Measurements from ENCODE around the gene ESYT2.
"Not testable (repeated sequence)": the region's sequence is repeated elsewhere in the genome, so short reads cannot be mapped to it uniquely, and the experiment has no call there.

Gene ESYT2

DNA sequence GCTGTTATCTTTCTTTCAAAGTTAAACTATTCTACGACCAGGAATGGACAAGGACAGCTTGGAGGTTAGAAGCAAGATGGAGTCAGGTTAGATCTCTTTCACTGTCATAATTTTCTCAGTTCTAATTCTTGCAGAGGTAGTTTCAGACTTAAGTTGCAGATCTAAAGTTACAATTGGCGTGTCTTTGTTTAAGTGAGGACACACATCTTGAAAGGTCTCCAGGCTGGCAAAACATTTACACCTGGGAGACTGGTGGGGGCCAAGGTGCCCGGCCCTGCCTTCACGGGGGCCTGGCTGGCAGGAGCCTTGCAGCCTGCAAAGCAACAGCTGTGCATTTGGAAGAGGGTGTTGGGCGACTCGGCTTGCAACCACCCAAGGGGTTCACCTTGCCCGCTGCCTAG lies 25.4 kb upstream of the ESYT2 start:
- DNase-seq, result no peak

DNA sequence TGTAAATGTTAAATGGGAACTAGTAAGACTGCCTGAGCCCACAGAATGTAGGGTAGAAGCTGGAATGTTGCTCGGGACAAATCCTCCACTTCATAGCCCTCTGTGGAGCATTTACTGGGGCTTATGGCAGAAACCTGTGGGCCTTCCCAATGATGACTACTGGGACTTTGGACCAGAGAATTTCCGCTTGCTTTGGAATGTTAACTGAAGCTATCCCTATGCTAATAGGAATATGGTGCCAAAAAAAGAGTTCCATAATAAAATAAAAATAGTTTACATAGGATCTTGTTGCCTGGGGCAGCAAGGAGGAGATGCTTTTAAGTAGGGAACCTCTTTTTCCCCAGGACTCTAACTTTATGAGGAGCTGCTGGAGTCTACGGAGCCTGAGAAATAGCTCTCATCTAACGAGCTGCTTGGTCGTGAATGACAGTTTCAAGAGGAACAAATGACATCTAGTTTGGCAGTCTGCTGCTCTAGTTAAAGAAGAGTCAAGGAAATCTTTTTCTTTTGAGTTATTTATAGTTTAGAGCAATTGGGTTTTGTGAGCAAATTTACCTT lies 21.3 kb upstream of the ESYT2 start:
- DNase-seq, result no peak

GRCh38 chr7:158849768-158850544 lies 20.6 kb upstream of the ESYT2 start:
- DNase-seq, result no peak

DNA sequence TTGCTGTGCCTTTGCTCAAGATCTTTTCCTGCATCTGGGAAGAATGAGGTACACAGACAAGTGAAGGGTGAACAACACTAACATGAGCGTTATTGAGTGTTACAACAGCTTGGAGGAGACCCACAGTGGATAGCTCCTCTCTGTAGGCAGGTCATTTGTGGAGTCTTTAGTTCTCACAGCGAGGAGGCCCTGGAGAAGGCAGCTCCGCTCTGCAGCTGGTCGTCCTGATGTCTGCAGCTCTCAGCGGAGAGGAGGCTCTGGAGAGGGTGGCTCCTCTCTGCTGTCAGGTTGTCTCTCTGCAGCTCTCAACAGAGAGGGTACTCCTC lies 20.1 kb upstream of the ESYT2 start:
- no peak for DNase-seq

DNA sequence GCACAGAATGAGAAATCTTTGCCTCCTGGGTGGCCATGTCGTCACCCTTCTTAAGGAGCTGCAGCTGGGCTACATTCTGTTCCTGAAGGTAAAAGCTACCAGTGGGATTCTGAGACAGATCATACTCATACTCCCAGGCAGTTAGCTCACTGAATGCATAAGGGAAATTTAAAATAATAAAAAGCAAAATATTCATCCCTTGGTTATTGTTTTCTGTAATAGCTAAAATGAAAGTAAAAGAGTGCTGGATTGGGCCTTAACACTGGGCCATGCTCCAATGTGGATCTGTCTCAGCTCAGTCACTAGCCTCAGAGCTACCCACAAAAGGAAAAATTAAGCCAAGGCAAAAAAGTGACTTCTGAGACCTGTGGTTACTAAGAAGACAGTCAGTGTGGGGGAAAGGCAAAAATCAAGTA lies 18.1 kb upstream of the ESYT2 start:
- DNase-seq, result peak in 1 of 2 experiments; percentile 17

DNA sequence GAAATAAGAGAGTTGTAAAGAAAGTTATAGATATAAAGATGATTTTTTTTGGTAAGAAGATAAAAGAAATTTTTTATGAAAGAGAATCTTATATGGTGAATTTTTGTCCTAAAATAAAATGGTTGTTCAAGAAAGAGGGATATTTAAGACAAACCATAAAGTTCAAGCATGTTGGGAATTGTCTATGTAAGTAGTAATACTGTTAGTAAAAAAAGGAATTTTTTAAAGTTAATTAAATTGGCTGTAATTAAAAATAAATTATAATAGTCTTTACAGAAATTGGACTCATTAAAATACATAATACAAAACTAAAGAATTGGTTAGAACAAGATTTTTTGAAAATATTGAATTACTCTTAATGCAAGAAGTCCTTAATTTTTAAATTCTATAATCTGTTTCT lies 17.0 kb upstream of the ESYT2 start:
- DNase-seq, result no peak

DNA sequence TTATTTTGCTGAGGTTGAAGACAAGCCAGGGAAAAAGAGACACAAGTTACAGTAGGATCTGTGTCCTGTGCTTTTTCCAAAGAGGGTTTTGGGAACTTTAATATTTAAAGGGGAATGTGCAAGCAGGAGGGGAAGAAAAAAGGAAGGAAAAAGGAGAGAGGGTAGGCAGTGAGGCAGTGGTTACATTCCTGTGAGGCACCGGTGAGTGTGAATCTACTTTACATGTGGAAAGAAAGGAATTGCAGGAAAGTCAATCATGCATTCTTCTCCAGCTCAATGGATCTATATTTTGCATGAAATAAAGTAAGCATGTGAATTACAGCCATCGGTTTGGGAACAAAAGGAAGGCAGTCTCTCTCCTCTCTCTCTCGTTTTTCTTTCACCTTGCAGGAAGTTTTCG lies 14.5 kb upstream of the ESYT2 start:
- no peak for DNase-seq

GRCh38 chr7:158842486-158842885 lies 13.2 kb upstream of the ESYT2 start:
- no peak for DNase-seq

DNA sequence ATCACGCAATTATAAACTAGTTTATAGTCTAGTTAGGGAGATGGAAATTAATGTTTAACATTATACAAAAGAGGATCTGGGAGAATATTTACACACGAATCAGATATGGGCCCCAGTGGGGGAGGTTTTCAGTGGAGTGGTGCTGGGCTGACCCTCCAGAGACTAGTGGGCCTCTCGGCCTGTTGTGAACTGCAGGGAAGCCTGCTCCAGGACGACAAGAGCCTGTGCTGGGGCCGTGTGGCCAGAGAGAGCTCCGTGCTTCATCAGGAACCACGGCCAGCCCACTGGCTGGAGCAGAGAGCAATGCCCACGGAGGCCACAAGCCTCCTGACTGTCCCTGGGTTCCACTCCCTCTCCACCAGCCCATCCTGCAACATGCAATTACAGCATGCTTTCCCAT lies 11.3 kb upstream of the ESYT2 start:
- DNase-seq, result no peak

DNA sequence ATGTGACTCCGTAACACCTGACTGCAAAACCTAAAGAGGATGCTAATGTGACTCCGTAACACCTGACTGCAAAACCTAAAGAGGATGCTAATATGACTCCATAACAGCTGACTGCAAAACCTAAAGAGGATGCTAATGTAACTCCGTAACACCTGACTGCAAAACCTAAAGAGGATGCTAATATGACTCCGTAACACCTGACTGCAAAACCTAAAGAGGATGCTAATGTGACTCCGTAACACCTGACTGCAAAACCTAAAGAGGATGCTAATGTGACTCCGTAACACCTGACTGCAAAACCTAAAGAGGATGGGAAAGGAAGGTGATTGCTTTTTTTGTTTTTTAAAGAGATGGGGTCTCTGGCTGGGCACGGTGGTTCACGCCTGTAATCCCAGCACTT lies 9.9 kb upstream of the ESYT2 start:
- not testable (repeated sequence) for DNase-seq

DNA sequence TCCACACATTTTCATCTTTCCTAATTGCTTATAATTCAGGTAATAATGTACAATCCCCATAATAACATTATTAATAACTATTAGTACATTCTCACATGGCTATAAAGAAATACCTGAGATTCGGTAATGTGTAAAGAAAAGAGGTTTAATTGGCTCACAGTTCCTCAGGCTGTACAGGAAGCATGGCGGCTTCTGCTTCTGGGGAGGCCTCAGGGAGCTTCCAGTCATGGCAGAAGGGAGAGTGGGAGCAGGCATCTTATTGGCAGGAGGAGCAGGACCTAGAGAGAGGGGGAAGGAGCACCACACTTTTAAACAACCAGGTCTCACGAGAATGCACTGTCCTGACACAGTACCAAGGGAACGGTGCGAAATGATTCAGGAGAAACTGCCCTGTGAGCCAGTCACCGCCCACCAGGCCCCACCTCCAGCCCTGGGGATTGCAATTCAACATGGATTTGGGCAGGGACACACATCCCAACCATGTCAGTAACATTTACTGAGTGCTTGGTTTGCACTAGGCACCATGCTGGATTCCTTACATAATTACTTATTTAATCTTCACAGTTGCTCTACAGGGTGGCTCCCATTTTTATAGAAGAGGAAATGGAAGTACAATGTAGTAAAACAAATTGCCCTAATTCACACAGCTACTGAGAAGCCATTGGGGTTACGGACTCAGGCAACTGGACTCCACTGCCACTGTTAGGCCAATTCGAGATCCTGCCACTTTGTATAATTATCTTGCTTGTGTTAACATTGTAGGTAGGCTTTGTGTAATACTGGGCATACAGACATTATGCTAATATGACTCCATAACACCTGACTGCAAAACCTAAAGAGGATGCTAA lies 8.7 kb upstream of the ESYT2 start:
- DNase-seq, result no peak

GRCh38 chr7:158836692-158837091 lies 7.4 kb upstream of the ESYT2 start:
- DNase-seq, result no peak

GRCh38 chr7:158834878-158835784 lies 5.8 kb upstream of the ESYT2 start:
- no peak for DNase-seq

DNA sequence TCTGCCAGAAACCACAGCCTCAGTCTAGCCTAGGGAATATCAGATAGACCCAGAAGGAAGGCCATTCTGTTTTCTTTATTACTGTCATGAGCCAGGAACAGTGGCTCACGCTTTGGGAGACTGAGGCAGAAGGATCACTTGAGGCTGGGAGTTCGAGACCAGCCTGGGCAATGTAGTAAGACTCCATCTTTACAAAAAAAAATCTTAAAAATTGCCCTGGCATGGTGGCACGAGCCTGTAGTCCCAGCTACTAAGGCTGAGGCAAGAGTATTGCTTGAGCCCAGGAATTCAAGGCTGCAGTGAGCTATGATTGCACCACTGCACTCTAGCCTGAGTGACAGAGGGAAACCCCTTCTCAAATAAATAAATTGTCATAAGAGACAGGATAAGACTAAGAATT lies 3.7 kb upstream of the ESYT2 start:
- no peak for DNase-seq

- no peak for DNase-seq
These were observed 2.4 kb upstream of the ESYT2 start for GRCh38 chr7:158831738-158832091.

GRCh38 chr7:158830211-158830723 lies 958 bp upstream of the ESYT2 start:
- DNase-seq, result no peak

GRCh38 chr7:158829021-158829341 lies 328 bp downstream of the ESYT2 start:
- DNase-seq, result peak; percentile 60 to 69

GRCh38 chr7:158828133-158829020 lies 932 bp downstream of the ESYT2 start:
- DNase-seq, result no peak

- DNase-seq, result no peak
These were observed 1.7 kb downstream of the ESYT2 start for GRCh38 chr7:158827411-158828132.

- DNase-seq, result peak in 1 of 2 experiments; percentile 54
These were observed 3.5 kb downstream of the ESYT2 start for GRCh38 chr7:158825628-158826289.

DNA sequence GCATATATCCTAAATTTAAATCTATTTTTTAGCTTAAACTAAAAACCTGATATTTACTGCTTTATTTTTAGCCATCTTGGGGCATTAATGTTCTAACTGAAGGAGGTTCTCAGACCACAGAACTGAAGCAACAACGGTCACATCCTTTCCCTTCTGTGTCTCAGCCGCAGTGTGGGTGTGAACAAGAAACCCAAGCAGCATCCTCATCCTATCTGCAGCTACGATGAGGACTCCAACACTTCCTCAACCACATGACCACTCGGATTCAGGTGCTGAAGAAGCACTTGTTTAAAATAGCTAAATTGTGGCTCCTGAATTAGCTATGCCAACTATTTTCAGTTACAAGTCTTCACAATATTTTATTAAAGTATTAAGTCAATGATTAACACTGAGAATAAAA lies 5.3 kb downstream of the ESYT2 start:
- peak in 1 of 2 experiments; percentile 69 for DNase-seq

Data from activated CD4-positive, alpha-beta T cell treated with anti-CD3 and anti-CD28 coated beads, Interleukin-2, amount 50 U/mL, for 48 hours (primary cell).